B cell (primary cell): Measurements from ENCODE around the gene TSSK1B. TPM values are rescaled to one million over a fixed set of nuclear protein-coding genes. Genes with fewer than 3 reads are reported as not detected.

Experiments used
- ATAC-seq: fragments of 200-7000 bp; cut with Tn5 transposase; one replicate; pipeline ENCODE4 v1.10.0; 2021; ENCODE audit warnings: low read depth, mild to moderate bottlenecking, moderate number of reproducible peaks, moderate library complexity
- CTCF ChIA-PET: fragments of 350-600 bp; sonication (Branson Sonifier 250); formaldehyde crosslinking; loops from one replicate; lab custom pipeline; 2021; ENCODE audit warnings: antibody characterized with exemption, inconsistent platforms; lab: Charles Lee
- POLR2A ChIA-PET: fragments of 350-600 bp; sonication (Branson Sonifier 250); formaldehyde crosslinking; loops from one replicate; lab custom pipeline; 2021; ENCODE audit warnings: antibody characterized with exemption; lab: Charles Lee
- DNase-seq: peaks from one replicate; pipeline ENCODE4 v3.0.0; 2013
- H2AFZ ChIP-seq: 2 replicates; pipeline ENCODE4 v1.6.1; 2012; ENCODE audit warnings: mild to moderate bottlenecking, low read depth, low read length; ENCODE audit not compliant: insufficient read depth, poor library complexity, severe bottlenecking
- H3K27ac ChIP-seq, 2 donors: 1 replicate in 1 of 2; 2 replicates in 1 of 2; pipeline ENCODE4 v1.5.1; 2012 to 2013; ENCODE audit warnings: low read length in 2 of 2, mild to moderate bottlenecking in 2 of 2, moderate library complexity in 1 of 2
- H3K27me3 ChIP-seq, 4 experiments: fragments of 200-600 bp in 1 of 4; sonication (generic) in 1 of 4; replicated peaks in 1 of 4; 1 replicate in 2 of 4; 2 replicates in 2 of 4; pipeline versions ENCODE4 v1.6.1 to v1.7.0; 2013 to 2016; ENCODE audit warnings: low read length in 3 of 4, mild to moderate bottlenecking in 2 of 4, mixed read lengths in 1 of 4, moderate library complexity in 1 of 4; ENCODE audit not compliant: insufficient read depth in 4 of 4, control insufficient read depth in 3 of 4; ENCODE audit errors: control extremely low read depth in 1 of 4
- H3K36me3 ChIP-seq, 2 experiments: replicated peaks in 1 of 2; 1 replicate in 1 of 2; 2 replicates in 1 of 2; pipeline versions ENCODE4 v1.6.1 to v1.7.1; 2013; ENCODE audit warnings: low read length in 1 of 2; ENCODE audit not compliant: insufficient read depth in 2 of 2, control insufficient read depth in 1 of 2; ENCODE audit errors: control extremely low read depth in 1 of 2, extremely low read depth in 1 of 2
- H3K4me1 ChIP-seq, 2 donors: fragments of 200-600 bp in 1 of 2; sonication (generic) in 1 of 2; 1 replicate in 1 of 2; 2 replicates in 1 of 2; pipeline versions ENCODE4 v1.5.1 to v1.6.1; 2013 to 2017; ENCODE audit warnings: low read length in 2 of 2; ENCODE audit not compliant: control insufficient read depth in 2 of 2, insufficient read depth in 2 of 2
- H3K4me2 ChIP-seq: replicated peaks from 2 replicates; pipeline ENCODE3; 2012; ENCODE audit warnings: mild to moderate bottlenecking, low read depth, low read length; ENCODE audit not compliant: poor library complexity, severe bottlenecking
- H3K4me3 ChIP-seq, 5 experiments: fragments of 200-600 bp in 1 of 5; sonication (generic) in 1 of 5; 1 replicate in 3 of 5; 2 replicates in 2 of 5; pipeline versions ENCODE4 v1.5.1 to v1.7.0; 2011 to 2016; ENCODE audit warnings: low read length in 4 of 5, mild to moderate bottlenecking in 4 of 5, low read depth in 2 of 5, control low read depth in 1 of 5, moderate library complexity in 1 of 5; ENCODE audit not compliant: insufficient read depth in 1 of 5; ENCODE audit errors: control extremely low read depth in 1 of 5, extremely low read depth in 1 of 5
- H3K79me2 ChIP-seq: fragments of 200-600 bp; sonication (generic); one replicate; pipeline ENCODE4 v1.6.0; 2016; ENCODE audit warnings: low read length; ENCODE audit not compliant: control insufficient read depth, insufficient read depth
- H3K9ac ChIP-seq: fragments of 200-600 bp; sonication (generic); 2 replicates; pipeline ENCODE4 v1.6.1; 2017; ENCODE audit warnings: mild to moderate bottlenecking, low read length, moderate library complexity
- H3K9me3 ChIP-seq, 3 donors: one replicate each; pipeline versions ENCODE4 v1.6.1 to v1.7.1; 2013; ENCODE audit warnings: low read length in 2 of 3; ENCODE audit not compliant: control insufficient read depth in 2 of 3, insufficient read depth in 1 of 3; ENCODE audit errors: control extremely low read depth in 1 of 3
- H4K20me1 ChIP-seq: 2 replicates; pipeline ENCODE4 v1.6.0; 2012; ENCODE audit warnings: mild to moderate bottlenecking, low read length; ENCODE audit not compliant: insufficient read depth, control insufficient read depth, poor library complexity, severe bottlenecking
- H3K27ac Mint-ChIP-seq: one replicate; pipeline ENCODE4 v1.8.0; 2021; ENCODE audit warnings: mixed read lengths
- H3K27me3 Mint-ChIP-seq: one replicate; pipeline ENCODE4 v1.8.0; 2021; ENCODE audit warnings: mixed read lengths
- H3K4me1 Mint-ChIP-seq: one replicate; pipeline ENCODE4 v1.8.0; 2021; ENCODE audit warnings: mixed read lengths
- H3K4me3 Mint-ChIP-seq: one replicate; pipeline ENCODE4 v1.8.0; 2021; ENCODE audit warnings: mixed read lengths
- H3K9me3 Mint-ChIP-seq: one replicate; pipeline ENCODE4 v1.8.0; 2022; ENCODE audit warnings: mixed read lengths; ENCODE audit not compliant: insufficient read depth
- EZH2 ChIP-seq: IDR thresholded peaks from 2 replicates; pipeline ENCODE4 v1.6.1; 2012; ENCODE audit warnings: borderline replicate concordance, low read depth, mild to moderate bottlenecking, moderate library complexity, low read length; ENCODE audit not compliant: insufficient read depth, poor library complexity, severe bottlenecking
- WGBS: methylation state at CpG from one replicate; pipeline ENCODE4 v1.1.5; 2013; ENCODE audit warnings: missing lambda C conversion rate; ENCODE audit not compliant: insufficient coverage; 5-methylcytosine and 5-hydroxymethylcytosine counted together
- intact Hi-C: fragments of 100-400 bp; cut with micrococcal nuclease; formaldehyde crosslinking; loops from one replicate; pipeline ENCODE4 v1.10.0; 2022
- polyA plus RNA-seq: library from polyadenylated mRNA; depleted of rRNA; stranded (reverse); fragments of >200 nt; gene quantifications from 2 replicates; pipeline ENCODE4 v1.2.3, GENCODE V29; 2012
- total RNA-seq, 2 donors: library from RNA; stranded (reverse); fragments of 120-200 nt in 1 of 2; gene quantifications; 1 replicate in 1 of 2; 2 replicates in 1 of 2; pipeline versions ENCODE4 v1.2.3 to v1.2.4, GENCODE V29; 2013 to 2022
- TF ChIP-seq, protein P1 (sequence below): fragments of 200-600 bp; IDR thresholded peaks from one replicate; pipeline ENCODE4 v1.8.0; 2022; ENCODE audit warnings: antibody characterized with exemption, mild to moderate bottlenecking

The TSSK1B gene
- total and polyA plus RNA-seq, 2 donors (not counting 1 experiment from before 2014, with no cell fraction given): not detected

GRCh38 chr5:113397046-113397445, 37.7 kb downstream of the TSSK1B start:
- H3K9me3 ChIP-seq: no peaks in the 10 kb centered on the region
- no peaks in the 10 kb centered on the region for H4K20me1 ChIP-seq
- no peak overlapping the region for H3K4me2 ChIP-seq
- Mint-ChIP-seq H3K27ac (no peak overlapping the region), H3K9me3 (no peaks in the 10 kb centered on the region), H3K4me3 (no peak overlapping the region), H3K4me1 (no peaks in the 10 kb centered on the region), H3K27me3 (peaks cover 3% of the 10 kb centered on the region)
- ChIA-PET POLR2A (no interaction called here), CTCF (no interaction called here)
- TF ChIP-seq, protein P1, sequence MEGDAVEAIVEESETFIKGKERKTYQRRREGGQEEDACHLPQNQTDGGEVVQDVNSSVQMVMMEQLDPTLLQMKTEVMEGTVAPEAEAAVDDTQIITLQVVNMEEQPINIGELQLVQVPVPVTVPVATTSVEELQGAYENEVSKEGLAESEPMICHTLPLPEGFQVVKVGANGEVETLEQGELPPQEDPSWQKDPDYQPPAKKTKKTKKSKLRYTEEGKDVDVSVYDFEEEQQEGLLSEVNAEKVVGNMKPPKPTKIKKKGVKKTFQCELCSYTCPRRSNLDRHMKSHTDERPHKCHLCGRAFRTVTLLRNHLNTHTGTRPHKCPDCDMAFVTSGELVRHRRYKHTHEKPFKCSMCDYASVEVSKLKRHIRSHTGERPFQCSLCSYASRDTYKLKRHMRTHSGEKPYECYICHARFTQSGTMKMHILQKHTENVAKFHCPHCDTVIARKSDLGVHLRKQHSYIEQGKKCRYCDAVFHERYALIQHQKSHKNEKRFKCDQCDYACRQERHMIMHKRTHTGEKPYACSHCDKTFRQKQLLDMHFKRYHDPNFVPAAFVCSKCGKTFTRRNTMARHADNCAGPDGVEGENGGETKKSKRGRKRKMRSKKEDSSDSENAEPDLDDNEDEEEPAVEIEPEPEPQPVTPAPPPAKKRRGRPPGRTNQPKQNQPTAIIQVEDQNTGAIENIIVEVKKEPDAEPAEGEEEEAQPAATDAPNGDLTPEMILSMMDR: no peak
- no peak for TF ChIP-seq EZH2
- H3K9ac ChIP-seq: no peak overlapping the region
- no peak overlapping the region for H2AFZ ChIP-seq
- no peak overlapping the region for H3K4me3 ChIP-seq
- DNase-seq (no peak), ATAC-seq (no peak)
- intact Hi-C loops: no loop called here
- no peaks in the 10 kb centered on the region for H3K4me1 ChIP-seq
- H3K27me3 ChIP-seq: peaks cover 0 to 3% (median 0%) of the 10 kb centered on the region in 4 experiments
- WGBS: no CpG with 5 or more reads among the region's 3 CpGs
- no peaks in the 10 kb centered on the region for H3K36me3 ChIP-seq
- no peaks in the 10 kb centered on the region for H3K79me2 ChIP-seq
- no peak overlapping the region for H3K27ac ChIP-seq

DNA sequence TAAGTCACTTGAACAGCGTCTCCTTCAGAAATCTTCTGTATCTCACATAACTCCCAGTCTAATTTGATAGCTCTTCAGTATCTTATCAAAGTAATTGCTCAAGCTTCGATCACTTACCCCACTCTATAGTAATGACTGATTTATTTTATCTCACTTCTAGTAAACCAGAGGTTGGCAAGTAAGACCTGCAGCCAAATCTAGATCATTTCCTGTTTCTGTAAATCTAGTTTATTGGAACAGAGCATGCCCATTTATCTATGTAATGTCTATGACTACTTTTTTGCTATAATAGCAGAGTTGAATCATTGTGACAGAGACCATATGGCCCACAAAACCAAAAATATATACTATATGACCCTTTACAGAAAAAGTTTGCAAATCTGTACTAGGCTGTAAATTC, 40.1 kb downstream of the TSSK1B start:
- H3K9me3 ChIP-seq: no peaks in the 10 kb centered on the region
- Mint-ChIP-seq H3K27ac (no peak overlapping the region), H3K27me3 (peaks cover 14% of the 10 kb centered on the region), H3K4me1 (no peaks in the 10 kb centered on the region), H3K4me3 (no peak overlapping the region), H3K9me3 (no peaks in the 10 kb centered on the region)
- ATAC-seq (no peak), DNase-seq (no peak)
- no peak overlapping the region for H3K9ac ChIP-seq
- 100% methylated on average over 1 of the region's 2 CpGs for WGBS
- H4K20me1 ChIP-seq: no peaks in the 10 kb centered on the region
- intact Hi-C loops: no loop called here
- peaks cover 0 to 4% (median 1%) of the 10 kb centered on the region in 4 experiments for H3K27me3 ChIP-seq
- H3K36me3 ChIP-seq: no peaks in the 10 kb centered on the region
- no peak overlapping the region for H3K4me2 ChIP-seq
- H3K4me3 ChIP-seq: no peak overlapping the region
- H3K79me2 ChIP-seq: no peaks in the 10 kb centered on the region
- ChIA-PET CTCF (interaction anchor here (0.9 kb wide), 1 partner anchor 79 kb away, joined by 3 read pairs; no protein-coding TSS in a partner anchor), POLR2A (no interaction called here)
- TF ChIP-seq, protein P1: no peak
- no peak overlapping the region for H2AFZ ChIP-seq
- no peak overlapping the region for H3K27ac ChIP-seq
- H3K4me1 ChIP-seq: no peaks in the 10 kb centered on the region
